Activated gamma-delta T cell treated with Interleukin-2 at 50 U/mL for 16 hours (primary cell): ENCODE results near the gene SLX1B.
A peak's percentile ranks its signal among the peaks of the same experiment; 100 is the strongest.
"Not testable (repeated sequence)": the region's sequence is repeated elsewhere in the genome, so short reads cannot be mapped to it uniquely, and the experiment has no call there.

Experiments used
- DNase-seq: peaks from one replicate; pipeline ENCODE4 v3.0.0-alpha.2; 2020

Gene SLX1B

DNA sequence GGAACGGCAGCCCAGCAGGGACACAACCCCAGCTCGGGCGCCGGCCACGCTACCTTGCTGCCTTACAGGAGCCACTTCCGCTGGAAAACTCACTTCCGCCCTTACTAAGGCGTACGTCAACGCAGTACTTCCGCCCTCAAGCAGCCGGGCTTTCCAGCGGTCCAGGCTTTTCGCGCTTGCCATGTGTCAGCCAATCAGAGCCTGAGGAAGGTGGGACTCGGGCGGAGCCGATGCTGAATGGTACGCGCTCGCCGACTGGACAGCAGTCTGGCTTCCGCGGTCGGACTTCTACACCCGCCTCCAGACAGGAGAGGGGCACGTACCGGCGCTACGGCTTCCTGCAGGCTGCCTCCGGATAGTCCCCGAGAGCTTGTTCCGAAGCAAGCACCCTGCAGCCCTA, at the start of gene SLX1B, which contains the start of gene BOLA2:
TSS of gene SLX1B (plus strand) at position 265 of the 400 bp plus-strand sequence.
TSS of gene BOLA2 (minus strand) at position 83 of the 400 bp plus-strand sequence. CDS start 98 bp downstream, outside the sequence.
- DNase-seq: not testable (repeated sequence)

DNA sequence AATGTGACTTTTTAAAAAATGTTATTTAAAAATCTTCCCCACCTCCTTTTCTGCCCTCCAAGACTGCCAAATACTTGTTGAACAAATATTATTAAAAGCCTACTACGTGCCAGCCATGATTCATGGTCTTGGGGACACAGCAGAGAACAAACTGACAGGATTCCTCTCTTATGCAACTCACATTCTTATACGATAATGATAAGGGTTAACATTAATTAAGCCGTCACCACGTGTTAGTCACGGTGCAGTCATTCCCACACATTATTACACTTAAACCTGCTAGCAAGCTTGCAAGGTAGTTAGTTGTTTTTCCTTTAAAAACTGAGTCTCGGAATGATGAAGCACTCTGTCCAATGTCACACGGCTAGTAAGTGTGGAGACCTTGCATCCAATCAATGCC, 49.1 kb upstream of the SLX1B start:
- DNase-seq: not testable (repeated sequence)

DNA sequence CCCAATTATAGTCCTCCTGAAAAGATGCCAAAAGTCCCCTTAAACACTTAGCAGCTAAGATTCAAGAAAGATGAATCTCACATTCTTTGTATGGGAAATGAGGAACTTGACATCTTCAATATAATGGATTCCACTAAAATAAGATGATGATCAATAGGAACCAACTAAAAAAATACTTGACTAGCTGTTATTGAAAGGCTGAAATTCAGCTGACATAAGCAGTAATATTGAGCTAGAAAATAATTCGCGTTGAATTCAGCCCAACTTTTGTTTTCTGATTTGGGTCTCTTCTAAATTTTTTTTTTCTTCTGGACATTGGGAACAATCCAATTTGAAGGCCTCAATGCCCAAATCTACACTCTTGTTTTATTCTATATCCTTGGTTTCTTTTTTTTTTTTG, 30.7 kb upstream of the SLX1B start:
- not testable (repeated sequence) for DNase-seq

DNA sequence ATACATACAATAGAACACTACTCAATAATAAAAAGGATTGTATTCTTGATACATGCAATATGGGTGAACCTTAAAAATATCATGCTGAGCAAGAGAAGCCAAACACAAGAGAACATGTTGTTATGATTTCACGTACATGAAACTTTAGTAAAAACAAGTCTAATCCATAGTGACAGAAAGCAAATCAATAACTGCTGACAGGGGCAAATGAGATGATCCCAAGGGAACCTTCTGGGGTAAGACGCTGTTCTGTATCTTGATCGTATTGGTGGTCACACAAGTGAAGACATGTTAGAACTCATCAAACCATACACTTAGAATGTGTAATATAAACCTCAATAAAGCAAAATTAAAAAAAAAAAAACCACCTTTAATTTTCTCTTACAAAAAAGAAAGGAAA, 28.9 kb upstream of the SLX1B start:
- not testable (repeated sequence) for DNase-seq

DNA sequence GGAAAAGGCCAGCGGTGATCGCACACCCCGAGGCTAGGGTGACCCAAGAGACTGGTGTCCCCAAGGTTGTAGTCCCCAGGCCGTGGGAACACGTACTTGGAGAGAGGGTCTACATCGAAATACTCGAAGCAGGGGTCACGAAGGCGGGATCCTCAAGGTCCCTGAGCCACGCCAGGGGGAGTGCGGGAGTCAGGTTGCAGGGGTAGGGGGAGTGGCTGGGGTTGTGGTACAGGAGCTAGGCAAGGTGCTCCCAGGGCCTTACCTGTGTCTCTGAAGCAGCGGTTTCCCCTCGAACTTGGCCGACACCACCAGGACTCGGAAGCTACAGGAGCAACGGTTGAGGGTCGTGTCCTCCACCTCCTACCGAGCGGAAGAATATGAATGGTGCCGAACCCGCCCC, 579 bp upstream of the SLX1B start:
- DNase-seq: not testable (repeated sequence)

DNA sequence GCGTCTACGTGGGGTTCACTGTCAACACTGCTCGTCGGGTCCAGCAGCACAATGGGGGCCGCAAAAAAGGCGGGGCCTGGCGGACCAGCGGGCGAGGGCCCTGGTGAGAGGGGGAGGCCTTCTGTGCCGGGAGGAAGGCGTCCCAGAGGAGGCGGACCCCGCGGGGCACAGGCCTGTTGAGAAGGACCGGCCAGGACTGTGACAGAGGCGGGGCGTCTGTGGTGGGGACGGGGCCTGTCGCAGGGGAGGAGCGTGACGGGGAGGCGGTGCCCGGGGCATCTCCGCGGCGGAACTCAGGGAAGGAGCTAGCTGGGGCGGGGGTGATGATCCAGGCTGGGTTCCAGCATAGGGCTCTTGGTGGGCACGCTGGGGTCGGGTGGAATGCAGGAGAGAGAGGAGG, 495 bp downstream of the SLX1B start:
- DNase-seq: not testable (repeated sequence)

DNA sequence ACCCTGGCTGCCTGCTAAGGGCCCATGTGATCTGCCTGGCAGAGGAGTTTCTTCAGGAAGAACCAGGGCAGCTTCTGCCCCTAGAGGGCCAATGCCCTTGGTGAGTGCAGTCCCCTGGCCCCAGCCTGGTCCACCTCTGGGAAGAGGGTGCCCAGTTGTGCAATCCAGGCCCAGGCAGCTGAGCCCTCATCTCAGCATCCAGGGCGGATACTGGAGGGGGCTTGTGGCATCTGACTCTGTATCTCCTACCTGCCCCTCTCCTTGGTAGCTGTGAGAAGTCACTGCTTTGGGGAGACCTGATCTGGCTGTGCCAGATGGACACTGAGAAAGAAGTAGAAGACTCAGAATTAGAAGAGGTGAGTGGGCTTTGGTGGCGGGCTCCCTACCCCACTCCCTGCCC, 3.3 kb downstream of the SLX1B start:
- DNase-seq: not testable (repeated sequence)

DNA sequence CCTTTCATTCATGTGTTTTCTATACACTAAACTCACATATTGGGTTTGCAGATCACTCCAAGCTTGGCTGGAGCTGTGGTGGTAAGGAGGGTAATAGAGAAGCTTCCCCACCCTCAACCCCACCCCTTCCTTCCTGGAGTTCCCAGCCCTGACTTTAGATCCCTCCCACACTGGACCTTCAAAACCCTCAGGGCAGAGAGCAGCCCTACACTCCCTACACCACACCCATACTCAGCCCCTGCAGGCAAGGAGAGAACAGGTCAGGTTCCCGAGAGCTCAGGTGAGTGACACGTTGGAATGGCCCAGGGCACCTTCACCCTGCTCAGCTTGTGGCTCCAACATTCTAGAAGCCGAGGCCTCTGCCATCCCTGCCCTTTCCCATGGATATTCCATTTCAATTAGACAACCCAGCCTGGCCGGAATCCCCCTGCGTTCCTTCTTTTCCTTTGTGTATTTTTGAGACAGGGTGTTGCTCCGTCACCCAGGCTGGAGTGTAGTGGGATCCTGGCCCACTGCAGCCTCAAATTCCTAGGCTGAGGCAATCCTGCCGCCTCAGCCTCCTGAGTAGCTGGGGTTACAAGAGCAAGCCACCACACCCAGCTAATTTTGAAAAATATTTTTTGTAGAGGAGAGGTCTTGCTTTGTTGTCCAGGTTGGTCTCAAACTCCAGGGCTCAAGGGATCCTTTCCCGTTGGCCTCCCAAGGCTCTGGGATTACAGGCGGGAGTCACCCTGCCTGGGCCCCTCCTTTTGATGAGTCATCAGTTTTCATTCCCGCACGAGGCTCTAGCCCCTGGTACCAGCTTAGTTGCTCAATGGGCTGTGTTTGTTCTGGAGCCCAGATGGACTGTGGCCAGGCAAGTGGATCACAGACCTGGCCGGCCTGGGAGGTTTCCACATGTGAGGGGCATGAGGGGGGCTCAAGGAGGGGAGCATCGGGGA, 5.6 kb downstream of the SLX1B start, which contains the start of gene SULT1A4:
TSS of gene SULT1A4 (plus strand) at position 208 of the 941 bp plus-strand sequence. CDS start 1,473 bp downstream, outside the sequence.
- DNase-seq: not testable (repeated sequence)

DNA sequence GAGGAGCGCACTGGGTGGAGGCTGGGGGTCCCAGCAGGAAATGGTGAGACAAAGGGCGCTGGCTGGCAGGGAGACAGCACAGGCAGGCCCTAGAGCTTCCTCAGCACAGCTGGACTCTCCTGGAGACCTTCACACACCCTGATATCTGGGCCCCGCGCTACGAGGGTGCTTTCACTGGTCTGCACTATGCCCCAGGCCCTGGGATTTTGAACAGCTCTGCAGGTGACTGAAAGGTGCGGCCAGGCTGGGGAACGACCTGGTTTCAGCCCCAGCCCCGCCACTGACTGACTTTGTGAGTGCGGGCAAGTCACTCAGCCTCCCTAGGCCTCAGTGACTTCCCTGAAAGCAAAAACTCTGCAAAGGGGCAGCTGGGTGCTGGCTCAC, 6.3 kb downstream of the SLX1B start:
- DNase-seq: not testable (repeated sequence)

DNA sequence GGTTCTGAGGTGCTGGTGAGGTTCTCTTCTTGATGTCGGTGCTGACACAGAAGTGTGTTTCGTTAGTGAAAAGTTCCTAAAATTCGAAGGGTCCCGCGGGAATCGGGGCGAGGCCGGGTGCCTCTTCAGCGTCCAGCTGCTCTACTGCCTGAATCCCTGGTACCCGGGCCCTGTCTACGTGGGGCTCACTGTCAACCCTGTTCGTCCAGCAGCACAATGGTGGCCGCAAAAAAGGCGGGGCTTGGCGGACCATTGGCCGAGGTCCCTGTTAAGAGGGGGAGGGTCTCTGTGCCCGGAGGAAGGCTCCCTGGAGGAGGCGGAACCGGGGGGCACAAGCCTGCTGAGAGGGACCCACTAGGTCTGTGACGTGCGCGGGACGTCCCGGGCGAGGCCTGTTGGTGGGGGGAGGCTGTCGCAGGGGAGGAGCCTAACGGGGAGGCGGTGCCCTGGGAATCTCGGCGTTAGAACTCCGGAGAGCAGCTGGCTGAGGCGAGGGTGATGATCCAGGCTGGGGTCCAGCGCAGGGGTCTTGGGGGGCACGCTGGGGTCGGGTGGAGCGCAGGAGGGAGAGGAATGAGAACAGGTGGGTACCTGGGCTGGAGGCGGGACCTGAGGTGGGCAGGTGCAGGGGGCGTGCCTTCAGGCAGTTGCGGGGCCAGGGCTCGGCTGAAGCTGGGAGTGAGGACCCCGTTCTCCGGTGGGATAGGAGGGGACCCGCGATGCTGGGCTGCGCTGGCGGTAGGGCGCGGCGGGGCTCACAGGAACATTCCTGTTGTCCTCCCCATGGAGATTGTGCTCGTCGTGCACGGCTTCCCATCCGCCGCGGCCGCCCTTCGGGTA, 11.9 kb downstream of the SLX1B start:
- not testable (repeated sequence) for DNase-seq

DNA sequence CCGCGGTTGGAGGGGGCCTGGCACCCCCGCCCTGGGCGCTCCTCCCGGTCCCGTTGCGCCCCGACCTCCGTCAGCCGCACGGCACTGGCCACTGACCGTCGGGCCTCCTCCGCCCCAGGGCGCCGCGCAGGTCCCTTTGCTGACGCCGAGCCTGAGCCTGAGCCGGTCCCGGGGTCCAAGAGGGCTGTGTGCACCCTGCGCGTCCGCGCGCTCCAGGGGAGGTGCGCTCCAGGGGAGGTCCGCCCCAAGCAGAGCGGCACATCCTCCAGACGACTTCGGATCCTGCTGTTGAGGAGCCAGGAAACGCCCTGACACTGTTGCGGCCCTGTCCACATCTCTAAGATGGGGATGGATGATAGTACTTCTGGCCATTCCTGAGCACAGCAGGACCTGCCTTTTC, 12.6 kb downstream of the SLX1B start:
- DNase-seq: not testable (repeated sequence)

DNA sequence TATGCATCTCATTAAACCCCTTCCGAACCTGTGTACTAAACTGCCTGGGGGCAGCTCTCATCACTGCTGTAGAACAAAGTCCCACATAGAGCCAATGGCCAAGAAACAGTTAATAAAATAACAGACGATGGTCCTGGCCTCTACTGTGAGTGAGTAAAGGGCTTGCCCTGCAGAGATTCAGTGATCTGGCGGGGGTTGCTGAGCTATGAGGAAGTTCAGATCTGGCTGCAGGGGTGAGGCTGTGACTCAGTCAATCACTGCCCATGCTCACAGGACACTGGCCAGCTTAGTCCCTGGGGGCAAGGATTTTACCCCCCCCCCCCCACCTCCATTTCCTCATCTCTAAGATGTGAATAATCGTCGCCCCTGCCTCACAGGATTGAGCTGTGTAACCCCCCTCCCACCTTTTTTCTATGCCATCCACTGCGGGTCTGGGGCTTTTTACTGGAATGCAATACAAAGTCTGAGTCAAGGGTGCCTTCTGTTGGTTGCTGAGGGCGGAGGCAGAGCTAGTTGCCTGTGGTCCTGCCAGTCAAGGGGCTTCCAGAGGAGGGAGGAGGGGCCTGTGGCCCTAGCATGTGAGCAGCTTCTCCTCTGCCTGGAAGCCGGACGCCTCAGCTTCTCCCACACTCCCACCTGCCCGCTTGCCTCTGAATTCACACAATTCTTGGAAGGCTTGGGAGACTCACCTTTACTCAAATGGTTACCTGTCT, 13.5 kb downstream of the SLX1B start:
- DNase-seq: not testable (repeated sequence)

DNA sequence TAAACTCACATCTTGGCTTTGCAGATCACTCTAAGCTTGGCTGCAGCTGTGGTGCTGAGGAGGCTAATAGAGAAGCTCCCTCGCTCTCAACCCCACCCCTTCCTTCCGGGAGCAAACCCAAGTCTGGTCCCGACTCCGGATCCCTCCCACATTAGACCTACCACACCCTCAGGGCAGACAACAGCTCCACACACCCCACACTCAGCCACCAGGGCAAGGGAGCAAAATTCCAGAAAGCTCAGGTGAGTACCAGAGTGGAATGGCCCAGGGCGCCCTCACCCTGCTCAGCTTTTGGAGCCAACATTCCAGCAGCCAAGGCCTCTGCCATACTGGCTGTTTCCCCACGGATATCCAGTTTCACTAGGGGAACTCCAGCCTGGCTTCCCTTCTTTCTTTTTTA, 15.3 kb downstream of the SLX1B start:
- DNase-seq: peak; percentile 31

DNA sequence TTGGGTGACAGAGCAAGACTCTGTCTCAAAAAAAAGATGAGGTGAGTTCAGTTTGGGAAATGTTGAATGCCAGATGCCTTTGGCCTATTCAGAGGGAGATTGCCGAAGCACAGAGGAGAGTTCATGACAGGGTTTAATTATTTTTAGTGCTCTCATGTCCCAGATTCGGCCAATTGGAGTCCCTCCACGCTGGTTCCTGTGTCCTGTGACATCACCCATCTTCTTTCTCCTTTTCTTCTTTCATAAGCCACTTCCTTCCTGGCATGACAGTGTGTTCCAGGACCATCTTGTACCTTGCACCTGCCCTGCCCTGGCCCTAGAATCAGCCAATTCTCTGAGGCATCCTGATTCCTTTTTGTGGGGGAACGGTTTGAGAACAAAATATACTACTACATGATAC, 17.7 kb downstream of the SLX1B start:
- not testable (repeated sequence) for DNase-seq

DNA sequence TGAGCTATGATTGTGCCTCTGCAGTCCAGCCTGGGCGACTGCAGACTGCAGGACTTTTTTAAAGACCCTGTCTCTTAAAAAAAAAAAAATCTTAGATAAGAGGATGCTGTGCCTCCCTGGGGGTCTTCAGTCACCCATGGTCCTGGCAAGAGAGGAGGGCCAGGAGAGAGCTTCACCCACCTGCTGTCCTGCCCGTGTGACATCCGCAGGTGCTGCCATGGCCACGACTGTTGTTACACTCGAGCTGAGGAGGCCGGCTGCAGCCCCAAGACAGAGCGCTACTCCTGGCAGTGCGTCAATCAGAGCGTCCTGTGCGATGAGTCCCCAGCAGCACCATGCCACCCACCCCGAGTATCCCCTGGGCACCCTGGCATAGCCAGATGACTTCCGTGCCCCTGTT, 27.9 kb downstream of the SLX1B start:
- not testable (repeated sequence) for DNase-seq

DNA sequence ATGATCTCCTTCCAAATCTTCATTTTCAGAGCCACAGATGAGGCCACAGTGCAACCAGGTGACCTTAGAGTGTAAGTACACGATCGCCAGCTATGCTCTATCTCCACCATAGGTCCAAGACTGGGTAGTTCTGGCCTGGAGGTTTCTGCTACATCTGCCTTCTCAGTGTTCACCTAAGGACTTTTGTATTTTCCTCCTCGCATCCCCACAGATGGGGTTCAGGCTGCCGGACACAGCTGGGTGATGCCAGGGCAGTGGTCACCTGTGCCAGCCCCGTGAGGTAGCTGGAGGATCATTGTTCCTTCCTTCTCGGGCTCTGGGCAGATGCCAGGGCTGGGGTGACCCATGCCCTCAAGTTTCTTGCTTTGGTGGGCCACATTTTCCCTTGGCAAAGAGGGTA, 52.0 kb downstream of the SLX1B start, which contains the start of gene NPIPB12:
TSS of gene NPIPB12 (minus strand) at position 101 of the 400 bp plus-strand sequence.
- not testable (repeated sequence) for DNase-seq
